ENCODE data around the gene GPRC5A. TPM values are rescaled to one million over a fixed set of nuclear protein-coding genes. Genes with fewer than 3 reads are reported as not detected.

Gene GPRC5A
- total RNA-seq, 2 donors from 2014 or later, result 0.15 to 1.0 TPM

DNA sequence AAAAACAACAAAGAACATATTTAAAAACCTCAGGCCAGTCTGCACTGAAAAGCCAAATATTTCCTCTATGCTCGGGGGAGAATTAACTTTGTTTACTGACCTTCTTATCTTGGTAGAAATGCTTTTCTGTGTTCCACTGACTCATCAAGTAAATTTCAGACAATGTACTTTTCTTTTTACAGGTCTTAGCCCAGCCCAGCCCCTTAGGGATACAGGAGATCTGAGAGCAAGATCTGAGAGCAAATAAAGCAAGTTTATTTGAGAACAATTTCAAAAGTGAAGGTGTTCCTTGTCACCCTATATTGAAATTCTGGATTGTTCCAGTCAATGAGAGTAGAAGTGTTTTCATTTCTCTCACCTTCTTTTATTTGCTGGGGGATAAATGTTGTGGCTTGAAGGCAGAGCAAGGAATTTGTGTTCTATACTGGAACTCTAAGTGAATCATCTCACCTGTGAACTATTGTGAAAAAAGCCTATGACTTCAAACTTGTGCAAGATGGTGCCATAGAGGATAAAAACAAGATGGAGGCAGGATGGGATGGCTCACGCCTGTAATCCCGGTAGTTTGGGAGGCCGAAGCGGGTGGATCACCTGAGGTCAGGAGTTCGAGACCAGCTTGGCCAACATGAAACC lies 7.9 kb upstream of the GPRC5A start:
- no peak overlapping the region for H3K4me3 ChIP-seq (ENCODE audit: low read length)
- peaks cover 74% of the 10 kb centered on the region for H3K27me3 Mint-ChIP-seq (ENCODE audit: insufficient read depth)
- no peaks in the 10 kb centered on the region for H3K36me3 ChIP-seq (ENCODE audit: control insufficient read depth, insufficient read depth, low read length)
- H3K4me3 Mint-ChIP-seq, result no peak overlapping the region
- no peaks in the 10 kb centered on the region for H3K9me3 ChIP-seq (ENCODE audit: control insufficient read depth, low read length)
- no peak for DNase-seq
- peaks cover 7% of the 10 kb centered on the region for H3K4me1 ChIP-seq (ENCODE audit: control insufficient read depth, insufficient read depth, low read length)
- no peaks in the 10 kb centered on the region for H3K9me3 Mint-ChIP-seq
- H3K27ac Mint-ChIP-seq, result no peak overlapping the region
- TF ChIP-seq, protein P1, sequence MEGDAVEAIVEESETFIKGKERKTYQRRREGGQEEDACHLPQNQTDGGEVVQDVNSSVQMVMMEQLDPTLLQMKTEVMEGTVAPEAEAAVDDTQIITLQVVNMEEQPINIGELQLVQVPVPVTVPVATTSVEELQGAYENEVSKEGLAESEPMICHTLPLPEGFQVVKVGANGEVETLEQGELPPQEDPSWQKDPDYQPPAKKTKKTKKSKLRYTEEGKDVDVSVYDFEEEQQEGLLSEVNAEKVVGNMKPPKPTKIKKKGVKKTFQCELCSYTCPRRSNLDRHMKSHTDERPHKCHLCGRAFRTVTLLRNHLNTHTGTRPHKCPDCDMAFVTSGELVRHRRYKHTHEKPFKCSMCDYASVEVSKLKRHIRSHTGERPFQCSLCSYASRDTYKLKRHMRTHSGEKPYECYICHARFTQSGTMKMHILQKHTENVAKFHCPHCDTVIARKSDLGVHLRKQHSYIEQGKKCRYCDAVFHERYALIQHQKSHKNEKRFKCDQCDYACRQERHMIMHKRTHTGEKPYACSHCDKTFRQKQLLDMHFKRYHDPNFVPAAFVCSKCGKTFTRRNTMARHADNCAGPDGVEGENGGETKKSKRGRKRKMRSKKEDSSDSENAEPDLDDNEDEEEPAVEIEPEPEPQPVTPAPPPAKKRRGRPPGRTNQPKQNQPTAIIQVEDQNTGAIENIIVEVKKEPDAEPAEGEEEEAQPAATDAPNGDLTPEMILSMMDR (conservative IDR thresholded peaks at IDR 0.05), result no peak
- H3K9ac ChIP-seq (ENCODE audit: extremely low read depth, low read length, poor library complexity, severe bottlenecking), result no peak overlapping the region
- H3K4me1 Mint-ChIP-seq, result peaks cover 34% of the 10 kb centered on the region
- H3K27me3 ChIP-seq (ENCODE audit: control insufficient read depth, insufficient read depth, low read length, poor library complexity, severe bottlenecking), result peaks cover 20% of the 10 kb centered on the region
- WGBS, 2 experiments (ENCODE audit: insufficient coverage in 1 of 2, insufficient read length in 1 of 2), result 93 to 97% methylated on average over 6 of the region's 6 CpGs
- no peaks in the 10 kb centered on the region for H3K36me3 Mint-ChIP-seq (ENCODE audit: low read depth)
- no peak overlapping the region for H3K27ac ChIP-seq (ENCODE audit: low read depth, low read length)

DNA sequence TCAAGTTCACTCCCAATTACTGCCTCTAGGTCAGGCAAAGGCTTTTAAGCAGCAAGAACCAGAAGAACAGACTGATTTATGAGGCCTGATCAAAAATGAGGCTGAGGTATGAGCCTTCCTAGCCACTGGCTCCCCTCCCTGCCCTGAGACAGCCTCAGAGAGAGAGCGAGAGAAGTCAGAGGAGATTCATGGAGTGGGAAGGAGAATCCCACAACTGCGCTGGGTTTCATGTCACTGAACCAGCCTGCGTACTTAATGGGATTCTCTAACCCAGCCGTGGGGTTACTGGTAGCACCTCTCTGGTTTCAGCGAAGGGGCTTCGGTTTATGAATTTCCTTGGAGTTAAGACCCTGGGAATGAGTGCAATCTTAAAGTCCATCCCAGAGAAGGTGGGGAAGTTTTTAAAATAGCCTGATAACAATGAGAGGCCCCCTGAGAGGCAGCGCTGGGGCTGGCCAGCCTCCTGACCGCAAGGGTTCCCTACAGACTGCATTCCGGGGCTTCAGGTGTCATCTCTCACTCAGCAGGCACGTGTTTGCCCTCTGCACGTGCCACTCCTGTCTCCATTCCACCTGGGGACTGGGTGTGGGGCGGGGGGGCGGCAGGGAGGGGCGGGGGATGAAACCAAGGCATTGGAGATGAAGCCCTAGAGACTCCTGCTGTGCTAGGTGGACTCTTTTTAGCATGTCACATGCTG lies 6.1 kb upstream of the GPRC5A start:
- 45 to 51% methylated on average over 7 to 12 of the region's 14 CpGs for WGBS, 2 experiments (ENCODE audit: insufficient coverage in 1 of 2, insufficient read length in 1 of 2)
- Histone ChIP-seq H3K4me1 (ENCODE audit: control insufficient read depth, insufficient read depth, low read length) (peaks cover 7% of the 10 kb centered on the region), H3K27ac (ENCODE audit: low read depth, low read length) (no peak overlapping the region), H3K4me3 (ENCODE audit: low read length) (no peak overlapping the region), H3K27me3 (ENCODE audit: control insufficient read depth, insufficient read depth, low read length, poor library complexity, severe bottlenecking) (peaks cover 37% of the 10 kb centered on the region), H3K9ac (ENCODE audit: extremely low read depth, low read length, poor library complexity, severe bottlenecking) (no peak overlapping the region), H3K36me3 (ENCODE audit: control insufficient read depth, insufficient read depth, low read length) (no peaks in the 10 kb centered on the region), H3K9me3 (ENCODE audit: control insufficient read depth, low read length) (no peaks in the 10 kb centered on the region)
- DNase-seq, result peak; percentile 90
- H3K36me3 Mint-ChIP-seq (ENCODE audit: low read depth), result no peaks in the 10 kb centered on the region
- H3K27me3 Mint-ChIP-seq (ENCODE audit: insufficient read depth), result peaks cover 80% of the 10 kb centered on the region
- TF ChIP-seq, protein P1 (conservative IDR thresholded peaks at IDR 0.05), result no peak
- peaks cover 38% of the 10 kb centered on the region for H3K4me1 Mint-ChIP-seq
- H3K4me3 Mint-ChIP-seq, result no peak overlapping the region
- peak overlapping the region; percentile 19 for H3K27ac Mint-ChIP-seq
- no peaks in the 10 kb centered on the region for H3K9me3 Mint-ChIP-seq

DNA sequence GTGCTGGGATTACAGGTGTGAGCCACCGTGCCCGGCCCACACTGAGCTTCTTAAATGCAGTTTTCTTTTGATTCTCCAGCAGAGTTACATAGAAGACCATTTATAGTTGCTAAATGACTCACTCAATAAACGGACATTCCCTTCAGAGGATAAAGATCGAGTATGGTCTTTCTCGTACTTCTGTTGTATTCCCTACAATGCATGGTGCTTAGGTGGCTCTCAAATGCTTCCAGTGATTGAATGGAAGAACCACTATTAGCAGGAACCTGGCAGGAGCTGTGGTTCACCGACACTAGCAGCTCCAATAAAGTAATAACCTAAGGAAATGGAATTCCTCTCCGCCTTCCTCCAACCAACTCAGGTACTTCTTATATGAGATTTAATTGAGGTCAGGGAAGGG lies 3.9 kb upstream of the GPRC5A start:
- no peak overlapping the region for H3K4me3 Mint-ChIP-seq
- no peak overlapping the region for H3K27ac ChIP-seq (ENCODE audit: low read depth, low read length)
- H3K4me1 Mint-ChIP-seq, result peaks cover 47% of the 10 kb centered on the region
- peaks cover 58% of the 10 kb centered on the region for H3K27me3 ChIP-seq (ENCODE audit: control insufficient read depth, insufficient read depth, low read length, poor library complexity, severe bottlenecking)
- H3K36me3 ChIP-seq (ENCODE audit: control insufficient read depth, insufficient read depth, low read length), result no peaks in the 10 kb centered on the region
- H3K36me3 Mint-ChIP-seq (ENCODE audit: low read depth), result no peaks in the 10 kb centered on the region
- no peak overlapping the region for H3K9ac ChIP-seq (ENCODE audit: extremely low read depth, low read length, poor library complexity, severe bottlenecking)
- TF ChIP-seq, protein P1 (conservative IDR thresholded peaks at IDR 0.05), result no peak
- peaks cover 83% of the 10 kb centered on the region for H3K27me3 Mint-ChIP-seq (ENCODE audit: insufficient read depth)
- H3K9me3 Mint-ChIP-seq, result no peaks in the 10 kb centered on the region
- H3K4me3 ChIP-seq (ENCODE audit: low read length), result no peak overlapping the region
- WGBS, 2 experiments (ENCODE audit: insufficient coverage in 1 of 2, insufficient read length in 1 of 2), result 73 to 86% methylated on average over 2 to 7 of the region's 7 CpGs
- no peaks in the 10 kb centered on the region for H3K9me3 ChIP-seq (ENCODE audit: control insufficient read depth, low read length)
- DNase-seq, result no peak
- peaks cover 7% of the 10 kb centered on the region for H3K4me1 ChIP-seq (ENCODE audit: control insufficient read depth, insufficient read depth, low read length)
- no peak overlapping the region for H3K27ac Mint-ChIP-seq
